Activated T-cell treated with anti-CD3 and anti-CD28 coated beads for 24 hours (primary cell): ENCODE data around the gene SPESP1.
"Not testable (repeated sequence)": the region's sequence is repeated elsewhere in the genome, so short reads cannot be mapped to it uniquely, and the experiment has no call there.

Source experiments
- DNase-seq: peaks from one replicate; pipeline ENCODE4 v3.0.0-alpha.2; 2020; ENCODE audit warnings: low read depth

The SPESP1 gene

DNA sequence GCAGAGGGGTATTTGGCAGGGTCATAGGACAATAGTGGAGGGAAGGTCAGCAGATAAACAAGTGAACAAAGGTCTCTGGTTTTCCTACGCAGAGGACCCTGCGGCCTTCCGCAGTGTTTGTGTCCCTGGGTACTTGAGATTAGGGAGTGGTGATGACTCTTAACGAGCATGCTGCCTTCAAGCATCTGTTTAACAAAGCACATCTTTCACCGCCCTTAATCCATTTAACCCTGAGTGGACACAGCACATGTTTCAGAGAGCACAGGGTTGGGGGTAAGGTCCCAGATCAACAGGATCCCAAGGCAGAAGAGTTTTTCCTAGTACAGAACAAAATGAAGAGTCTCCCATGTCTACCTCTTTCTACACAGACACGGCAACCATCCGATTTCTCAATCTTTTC lies 33.4 kb downstream of the SPESP1 start:
- not testable (repeated sequence) for DNase-seq

- no peak for DNase-seq
Observed at GRCh38 chr15:68966996-68967395, 36.7 kb downstream of the SPESP1 start.

- no peak for DNase-seq
Observed at GRCh38 chr15:68967948-68968347, 37.6 kb downstream of the SPESP1 start.

DNA sequence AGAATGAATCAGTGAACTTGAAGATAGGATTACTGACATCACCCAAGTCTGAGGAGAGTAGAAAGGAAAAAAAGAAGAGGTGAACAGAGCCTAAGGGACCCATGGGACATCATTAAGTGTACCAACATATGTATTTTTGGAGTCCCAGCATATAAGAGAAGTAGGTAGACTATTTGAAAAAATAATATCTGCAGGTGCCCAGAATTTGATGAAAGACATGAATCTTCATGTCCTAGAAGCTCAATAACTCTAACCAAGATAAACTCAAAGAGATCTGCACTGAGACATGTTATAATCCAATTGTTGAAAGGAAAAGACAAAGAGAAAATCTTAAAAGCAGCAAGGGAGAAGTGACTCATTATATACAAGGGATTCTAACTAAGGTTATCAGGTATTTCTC lies 39.0 kb downstream of the SPESP1 start:
- no peak for DNase-seq

- DNase-seq: no peak
Observed at GRCh38 chr15:68972201-68973065, 42.1 kb downstream of the SPESP1 start.

DNA sequence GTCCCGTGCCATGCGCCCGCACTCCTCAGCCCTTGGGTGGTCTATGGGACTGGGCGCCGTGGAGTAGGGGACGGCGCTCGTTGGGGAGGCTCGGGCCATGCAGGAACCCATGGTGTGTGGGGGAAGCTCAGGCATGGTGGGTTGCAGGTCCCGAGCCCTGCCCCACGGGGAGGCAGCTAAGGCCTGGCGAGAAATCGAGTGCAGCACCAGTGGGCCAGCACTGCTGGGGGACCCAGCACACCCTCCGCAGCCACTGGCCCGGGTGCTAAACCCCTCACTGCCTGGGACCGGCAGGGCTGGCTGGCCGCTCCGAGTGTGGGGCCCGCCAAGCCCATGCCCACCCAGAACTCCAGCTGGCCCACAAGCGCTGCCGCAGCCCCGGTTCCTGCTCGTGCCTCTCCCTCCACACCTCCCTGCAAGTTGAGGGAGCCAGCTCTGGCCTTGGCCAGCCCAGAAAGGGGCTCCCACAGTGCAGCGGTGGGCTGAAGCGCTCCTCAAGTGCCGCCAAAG lies 45.4 kb downstream of the SPESP1 start:
- not testable (repeated sequence) for DNase-seq

DNA sequence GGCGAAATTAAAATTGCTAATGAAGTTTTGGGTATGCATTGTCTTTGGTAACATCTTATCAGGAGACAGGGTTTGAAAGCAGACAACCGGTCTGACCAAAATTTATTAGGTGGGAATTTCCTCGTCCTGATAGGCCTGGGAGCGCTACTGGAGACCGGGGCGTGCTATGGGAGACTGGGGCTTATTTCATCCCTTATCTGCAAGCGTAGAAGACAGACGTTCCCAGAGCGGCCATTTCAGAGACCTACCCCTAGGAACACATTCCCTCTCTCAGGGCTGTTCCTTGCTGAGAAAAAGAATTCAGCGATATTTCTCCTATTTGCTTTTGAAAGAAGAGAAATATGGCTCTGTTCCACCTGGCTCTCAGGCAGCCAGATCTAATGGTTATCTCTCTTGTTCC lies 47.1 kb downstream of the SPESP1 start:
- not testable (repeated sequence) for DNase-seq

- no peak for DNase-seq
Observed at GRCh38 chr15:68979006-68979405, 48.7 kb downstream of the SPESP1 start.

DNA sequence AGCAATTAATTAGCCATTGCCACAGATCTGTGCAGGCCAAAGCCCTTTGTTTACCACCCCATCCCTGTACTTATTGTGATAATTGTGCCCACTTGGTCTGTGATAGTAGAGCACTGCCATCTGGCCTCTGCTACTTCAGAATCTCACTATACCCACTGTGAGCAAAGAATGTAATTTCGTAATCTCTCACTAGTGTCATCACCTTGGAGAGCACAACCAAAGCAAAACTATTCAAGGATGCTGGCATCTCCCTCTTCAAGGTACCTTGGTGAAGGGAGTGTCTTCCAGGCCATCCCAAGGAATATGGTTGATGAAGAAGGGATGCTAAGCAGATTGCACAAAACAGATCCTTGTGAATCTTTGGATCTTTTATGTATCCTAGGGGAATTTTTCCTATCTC lies 49.5 kb downstream of the SPESP1 start:
- DNase-seq: no peak

- no peak for DNase-seq
Observed at GRCh38 chr15:68980786-68981185, 50.5 kb downstream of the SPESP1 start.

DNA sequence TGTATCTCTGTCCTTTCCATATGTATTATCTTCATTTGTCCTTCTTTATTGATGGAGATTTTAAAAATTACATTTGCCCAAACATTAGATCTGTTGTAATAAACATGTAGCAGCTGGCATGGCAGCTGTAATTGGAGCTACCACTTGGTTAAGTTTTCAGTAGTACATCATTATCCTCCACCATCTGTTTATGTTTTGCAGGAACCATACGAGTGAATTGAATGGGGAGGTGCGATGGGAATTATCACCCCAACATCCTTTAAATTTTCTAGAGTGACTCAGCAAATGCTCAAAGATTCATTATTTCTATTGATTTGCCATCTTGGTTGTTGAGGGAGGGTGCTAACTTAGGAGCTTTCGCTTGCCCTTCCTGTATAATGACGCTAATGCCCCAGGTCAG lies 51.6 kb downstream of the SPESP1 start:
- no peak for DNase-seq

DNA sequence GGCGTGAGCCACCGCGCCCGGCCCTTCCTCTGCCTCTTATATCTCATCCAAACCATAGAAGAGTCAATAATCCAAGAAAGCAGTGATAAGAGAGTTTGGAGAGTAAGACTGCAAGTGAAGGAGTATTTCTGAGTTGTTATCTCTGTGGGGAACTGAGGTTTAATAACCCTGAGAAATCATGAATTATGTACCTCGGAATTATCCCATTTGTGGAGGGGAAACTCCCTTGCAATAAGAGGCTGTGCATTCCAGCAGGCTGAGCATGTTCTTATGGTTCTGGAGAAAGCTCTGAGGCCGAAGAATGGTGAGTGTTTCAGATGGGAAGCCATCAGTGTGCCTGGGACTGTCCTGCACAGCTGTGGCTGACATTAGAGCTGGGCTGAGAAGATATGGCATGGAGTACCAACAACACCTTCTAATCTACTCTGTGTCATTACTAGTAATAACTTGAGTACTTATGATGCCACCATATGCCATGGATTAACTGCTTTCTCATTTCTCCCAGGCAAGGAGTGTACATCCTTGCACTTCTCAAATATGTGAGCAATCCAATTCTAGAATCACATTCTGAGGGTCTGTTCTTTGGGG lies 52.7 kb downstream of the SPESP1 start:
- DNase-seq: no peak

- no peak for DNase-seq
Observed at GRCh38 chr15:68983961-68984481, 53.7 kb downstream of the SPESP1 start.

- DNase-seq: no peak
Observed at GRCh38 chr15:68984586-68984985, 54.3 kb downstream of the SPESP1 start.

DNA sequence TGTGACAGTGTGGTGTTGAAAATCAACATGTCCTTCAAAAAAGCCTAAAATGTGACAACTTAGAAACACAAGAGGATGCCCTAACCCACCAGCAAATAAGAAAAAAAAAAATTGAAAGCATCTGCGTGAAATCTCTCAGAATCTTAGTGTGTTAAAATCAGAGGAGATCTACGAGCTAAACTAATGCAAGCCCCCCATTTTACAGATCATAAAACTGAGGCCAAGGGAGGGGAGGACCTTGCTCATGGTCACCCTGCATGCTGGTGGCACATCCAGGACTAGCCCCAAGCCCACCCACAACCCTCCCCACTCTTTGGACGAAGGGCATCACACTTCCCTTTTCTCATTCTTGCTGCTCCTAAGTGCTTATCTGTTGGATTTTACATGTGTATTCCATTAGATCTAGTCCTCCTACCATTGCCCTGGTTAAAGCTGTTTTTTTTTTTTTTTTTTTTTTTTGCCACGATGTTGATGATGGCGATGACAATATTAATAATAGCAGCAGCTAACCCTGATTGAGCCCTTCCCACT lies 55.1 kb downstream of the SPESP1 start:
- no peak for DNase-seq

DNA sequence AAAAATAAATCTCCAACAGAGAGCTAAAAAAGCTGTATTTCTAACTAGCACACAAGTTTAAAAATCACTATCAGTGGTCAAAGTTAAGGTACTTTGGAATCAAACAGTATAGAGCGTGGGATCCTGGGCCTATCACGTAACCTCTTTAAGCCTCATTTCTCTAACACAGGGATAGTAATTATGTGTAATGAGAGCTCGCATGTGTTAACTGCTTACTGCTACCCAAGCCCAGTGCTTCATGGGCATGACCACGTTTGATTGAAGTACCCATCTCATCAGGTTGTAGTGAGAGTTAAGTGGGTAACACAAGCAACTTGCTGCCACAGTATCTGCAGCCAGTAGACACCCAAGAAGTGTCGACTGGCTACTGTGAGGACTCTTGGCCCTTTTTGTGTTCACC lies 56.0 kb downstream of the SPESP1 start:
- no peak for DNase-seq

DNA sequence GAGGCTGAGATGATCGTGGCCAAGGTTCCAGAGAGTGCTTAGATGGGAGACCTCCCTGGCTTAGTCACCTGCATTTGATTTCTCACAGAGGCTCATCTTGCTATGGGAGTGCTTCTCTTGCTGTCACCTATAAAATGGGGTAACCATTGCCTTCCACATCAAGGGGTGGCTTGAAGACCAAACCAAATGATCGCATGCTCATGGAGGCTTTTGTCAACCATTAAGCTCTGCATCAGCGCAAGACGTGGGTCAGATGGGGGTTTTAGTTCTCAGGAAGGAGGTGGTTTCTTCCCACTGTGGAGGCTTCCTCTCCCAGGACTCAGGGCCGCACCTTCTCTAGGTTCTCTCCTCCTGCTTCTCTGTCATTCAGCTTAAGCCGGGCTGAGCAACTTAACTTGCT lies 56.8 kb downstream of the SPESP1 start:
- no peak for DNase-seq

GRCh38 chr15:68987676-68988075 lies 57.4 kb downstream of the SPESP1 start:
- no peak for DNase-seq

GRCh38 chr15:68989541-68990230 lies 59.4 kb downstream of the SPESP1 start:
- DNase-seq: no peak

- no peak for DNase-seq
Observed at GRCh38 chr15:68990231-68990991, 60.1 kb downstream of the SPESP1 start.

DNA sequence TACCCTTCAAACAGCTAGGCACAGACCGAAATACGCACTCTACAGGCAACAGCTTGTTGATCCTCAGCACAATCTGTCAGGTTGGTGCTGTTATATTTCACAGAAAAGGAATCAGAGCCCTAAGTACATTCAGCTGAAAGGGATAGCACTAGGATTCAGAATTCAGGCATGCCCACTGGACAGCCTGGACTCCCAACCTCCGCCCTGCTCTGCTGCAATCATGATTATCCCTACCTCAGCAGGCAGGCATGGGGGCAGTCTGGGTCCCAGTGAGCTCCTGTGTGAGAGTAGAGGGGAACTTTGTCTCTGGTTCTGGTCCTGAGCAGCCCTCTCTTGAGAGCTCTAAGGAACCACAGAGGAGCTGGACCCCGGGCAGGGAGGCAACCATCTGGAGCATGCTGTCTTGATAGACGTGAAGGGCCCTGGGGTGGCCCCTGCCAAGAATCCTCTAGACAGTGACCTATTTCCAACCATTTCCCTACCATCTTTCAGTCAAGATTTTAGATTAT lies 60.7 kb downstream of the SPESP1 start:
- DNase-seq: no peak
